ENCODE data around the gene BLCAP.

DNA sequence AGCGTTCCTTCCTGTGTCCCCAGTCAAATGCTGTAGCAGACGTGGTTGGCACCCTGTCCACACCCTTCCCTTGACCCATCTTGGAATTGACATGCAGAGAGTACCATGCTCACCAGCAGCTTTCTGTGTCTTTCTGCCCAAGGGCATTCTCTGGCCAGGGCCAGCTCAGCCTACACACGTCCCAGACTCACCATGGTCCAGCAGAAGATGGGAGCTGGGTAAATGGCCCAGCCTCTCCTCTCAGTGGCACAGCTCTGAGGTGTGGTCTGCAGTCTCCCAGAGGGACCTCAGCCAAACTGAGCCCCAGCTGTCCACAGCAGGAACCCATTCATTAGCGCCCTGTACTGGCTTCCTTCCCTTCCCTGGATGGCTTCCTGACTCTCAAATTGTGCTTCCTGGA, 31.1 kb upstream of the BLCAP start:
- TF ChIP-seq POLR2A (IDR thresholded peaks at IDR 0.05) (no peak), CTCF (IDR thresholded peaks at IDR 0.05) (no peak)
